Smooth muscle cell of the coronary artery (primary cell): ENCODE results near the gene RAB3IL1. TPM values are rescaled to one million over a fixed set of nuclear protein-coding genes. Genes with fewer than 3 reads are reported as not detected.

Experiments used
- total RNA-seq: library from RNA; depleted of rRNA; stranded (reverse); fragments of >200 nt; gene quantifications from 2 replicates; pipeline ENCODE4 v1.2.3, GENCODE V29; 2014; ENCODE audit warnings: low replicate concordance

RAB3IL1 gene
- 3.5 and 19.3 TPM in 2 replicates for total RNA-seq

GRCh38 chr11:61917334-61918109 is at the start of gene RAB3IL1:
TSS of gene RAB3IL1 (minus strand) at chr11:61917566. CDS start at chr11:61917367, 199 bp downstream.

GRCh38 chr11:61950035-61950547 is 32.7 kb upstream of the RAB3IL1 start, which contains the start of gene BEST1:
TSS of gene BEST1 (plus strand) at chr11:61950351. CDS start at chr11:61951807, 1,456 bp downstream.

GRCh38 chr11:61891331-61892084 is 25.9 kb downstream of the RAB3IL1 start, which contains the start of gene FADS3:
TSS of gene FADS3 (minus strand) at chr11:61891545. CDS start at chr11:61891381, 164 bp downstream.

Other genes starting within 250 kb of the RAB3IL1 start
- 0.98 and 1.6 TPM in 2 replicates for gene DAGLA, start 237.2 kb downstream of the RAB3IL1 start, total RNA-seq
- gene MYRF, start 164.9 kb downstream of the RAB3IL1 start, total RNA-seq = 0.12 and 1.6 TPM in 2 replicates
- 171 and 292 TPM in 2 replicates for gene TMEM258, start 125.0 kb downstream of the RAB3IL1 start, total RNA-seq
- 12.2 and 18.6 TPM in 2 replicates for gene FEN1, start 124.7 kb downstream of the RAB3IL1 start, total RNA-seq
- 50.9 and 69.6 TPM in 2 replicates for gene FADS1, start 100.6 kb downstream of the RAB3IL1 start, total RNA-seq
- gene FADS2, start 89.3 kb downstream of the RAB3IL1 start, total RNA-seq = 104 and 293 TPM in 2 replicates
- 57.0 and 111 TPM in 2 replicates for gene FADS3, start 26.0 kb downstream of the RAB3IL1 start, total RNA-seq
- gene BEST1, start 32.8 kb upstream of the RAB3IL1 start, total RNA-seq = 0.60 and 6.8 TPM in 2 replicates
- gene FTH1, start 50.1 kb upstream of the RAB3IL1 start, total RNA-seq = 639 and 1,762 TPM in 2 replicates
- gene INCENP, start 206.4 kb upstream of the RAB3IL1 start, total RNA-seq = 3.9 and 9.1 TPM in 2 replicates